ENCODE measurements around the gene RHBDD2. TPM values are rescaled to one million over a fixed set of nuclear protein-coding genes. Genes with fewer than 3 reads are reported as not detected.

Gene RHBDD2
- total and polyA plus RNA-seq, 2 donors (not counting 3 experiments of a cell fraction or from before 2014, with no cell fraction given): 36.7 to 99.2 TPM

DNA sequence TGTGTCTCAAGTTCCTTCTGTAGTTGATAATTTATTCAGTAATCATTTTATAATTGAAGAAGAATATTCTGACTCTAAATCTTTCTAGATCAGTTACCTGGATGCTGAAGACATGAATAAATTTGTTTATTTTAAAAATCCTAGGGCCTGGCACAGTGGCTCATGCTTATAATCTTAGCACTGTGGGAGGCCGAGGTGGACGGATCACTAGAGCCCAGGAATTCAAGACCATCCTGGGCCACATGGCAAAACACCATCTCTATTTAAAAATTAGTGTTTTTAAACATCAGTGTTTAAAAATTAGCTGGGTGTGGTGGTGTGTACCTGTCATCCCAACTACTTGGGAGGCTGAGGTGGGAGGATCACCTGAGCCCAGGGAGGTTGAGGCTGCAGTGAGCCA lies 45.4 kb downstream of the RHBDD2 start:
- Histone ChIP-seq H3K27me3 (ENCODE audit: control insufficient read depth in 2 of 2, insufficient read depth in 2 of 2, low read length in 2 of 2) (no peaks in the 10 kb centered on the region), H3K9me1 (replicated peaks; ENCODE audit: control insufficient read depth, extremely low read depth, insufficient read depth, low read length) (no peaks in the 10 kb centered on the region), H3K9ac (replicated peaks; ENCODE audit: extremely low read depth, insufficient read depth, low read length) (no peak overlapping the region), H3K36me3 (ENCODE audit: control insufficient read depth in 2 of 2, extremely low read depth in 1 of 2, insufficient read depth in 2 of 2, low read length in 2 of 2) (peaks cover 0 to 3% of the 10 kb centered on the region in 2 experiments), H3K4me3 (replicated peaks in 1 of 3; ENCODE audit: insufficient read depth in 1 of 3, low read depth in 1 of 3, low read length in 3 of 3) (no peak overlapping the region), H3K27ac (ENCODE audit: insufficient read depth, low read depth, low read length) (no peak overlapping the region), H3K9me3 (replicated peaks; ENCODE audit: control insufficient read depth, insufficient read depth, low read length) (no peaks in the 10 kb centered on the region), H4K20me1 (replicated peaks; ENCODE audit: control insufficient read depth, extremely low read depth, insufficient read depth, low read length) (no peaks in the 10 kb centered on the region), H3K4me2 (ENCODE audit: insufficient read depth, low read length) (no peak overlapping the region), H2AFZ (ENCODE audit: low read depth, low read length) (no peak overlapping the region), H3K4me1 (ENCODE audit: control insufficient read depth, extremely low read depth, insufficient read depth, low read length) (no peaks in the 10 kb centered on the region), H3K79me2 (ENCODE audit: control insufficient read depth, insufficient read depth, low read length) (peaks cover 10% of the 10 kb centered on the region)
- no TSS peak for BruUV-seq (replicated peaks)
- DNase-seq (ENCODE audit: low read depth, low spot score) (no peak), FAIRE-seq (no peak)
- intact Hi-C loops (cut with micrococcal nuclease) (no loop called here), dilution Hi-C loops (cut with MboI; ENCODE audit: extremely low pct_ligation_motif_present, low sequenced_read_pairs) (no loop called here)
- TF ChIP-seq GATA2 (IDR thresholded peaks at IDR 0.05; ENCODE audit: insufficient read depth, insufficient read length, low read depth, low read length) (no peak), FOS (IDR thresholded peaks at IDR 0.05; ENCODE audit: borderline replicate concordance, insufficient read depth, low read length) (no peak), EZH2 (IDR thresholded peaks at IDR 0.05; ENCODE audit: borderline replicate concordance, low read depth, low read length, severe bottlenecking) (no peak), POLR2A (IDR thresholded peaks at IDR 0.05; ENCODE audit: low read depth, low read length) (no peak), MYC (IDR thresholded peaks at IDR 0.05; ENCODE audit: low read depth, low read length) (no peak), POLR2AphosphoS5 (IDR thresholded peaks at IDR 0.05; ENCODE audit: insufficient read depth, low read depth, low read length) (no peak), JUN (IDR thresholded peaks at IDR 0.05; ENCODE audit: borderline replicate concordance, insufficient read depth, insufficient read length, low read depth) (no peak)
- TF ChIP-seq, protein P1, sequence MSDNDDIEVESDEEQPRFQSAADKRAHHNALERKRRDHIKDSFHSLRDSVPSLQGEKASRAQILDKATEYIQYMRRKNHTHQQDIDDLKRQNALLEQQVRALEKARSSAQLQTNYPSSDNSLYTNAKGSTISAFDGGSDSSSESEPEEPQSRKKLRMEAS (IDR thresholded peaks at IDR 0.05; ENCODE audit: insufficient read depth, insufficient read length): no peak
- TF ChIP-seq, protein P2, sequence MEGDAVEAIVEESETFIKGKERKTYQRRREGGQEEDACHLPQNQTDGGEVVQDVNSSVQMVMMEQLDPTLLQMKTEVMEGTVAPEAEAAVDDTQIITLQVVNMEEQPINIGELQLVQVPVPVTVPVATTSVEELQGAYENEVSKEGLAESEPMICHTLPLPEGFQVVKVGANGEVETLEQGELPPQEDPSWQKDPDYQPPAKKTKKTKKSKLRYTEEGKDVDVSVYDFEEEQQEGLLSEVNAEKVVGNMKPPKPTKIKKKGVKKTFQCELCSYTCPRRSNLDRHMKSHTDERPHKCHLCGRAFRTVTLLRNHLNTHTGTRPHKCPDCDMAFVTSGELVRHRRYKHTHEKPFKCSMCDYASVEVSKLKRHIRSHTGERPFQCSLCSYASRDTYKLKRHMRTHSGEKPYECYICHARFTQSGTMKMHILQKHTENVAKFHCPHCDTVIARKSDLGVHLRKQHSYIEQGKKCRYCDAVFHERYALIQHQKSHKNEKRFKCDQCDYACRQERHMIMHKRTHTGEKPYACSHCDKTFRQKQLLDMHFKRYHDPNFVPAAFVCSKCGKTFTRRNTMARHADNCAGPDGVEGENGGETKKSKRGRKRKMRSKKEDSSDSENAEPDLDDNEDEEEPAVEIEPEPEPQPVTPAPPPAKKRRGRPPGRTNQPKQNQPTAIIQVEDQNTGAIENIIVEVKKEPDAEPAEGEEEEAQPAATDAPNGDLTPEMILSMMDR (IDR thresholded peaks at IDR 0.05; ENCODE audit: extremely low read depth in 1 of 2, insufficient read depth in 1 of 2, low read depth in 1 of 2, low read length in 2 of 2): no peak
- POLR2A ChIA-PET: no interaction called here
- CTCF ChIA-PET: no interaction called here
